Pulmonary artery endothelial cell (primary cell): Measurements from ENCODE around the gene DPF3. TPM values are rescaled to one million over a fixed set of nuclear protein-coding genes. Genes with fewer than 3 reads are reported as not detected.

Source experiments
- DNase-seq: peaks from one replicate; pipeline ENCODE4 v3.0.0-alpha.2; 2011; ENCODE audit warnings: low read depth, low spot score
- total RNA-seq: library from RNA; depleted of rRNA; stranded (reverse); fragments of >200 nt; gene quantifications from 2 replicates; pipeline ENCODE4 v1.2.3, GENCODE V29; 2014

The DPF3 gene
- total RNA-seq, 1 donor from 2014 or later = 7.6 TPM

GRCh38 chr14:72742838-72743195 is 151.1 kb downstream of the DPF3 start:
- no peak for DNase-seq

GRCh38 chr14:72742118-72742837 is 151.6 kb downstream of the DPF3 start:
- no peak for DNase-seq

GRCh38 chr14:72741826-72742117 is 152.1 kb downstream of the DPF3 start:
- DNase-seq = no peak

GRCh38 chr14:72740966-72741825 is 152.7 kb downstream of the DPF3 start:
- DNase-seq = no peak

- no peak for DNase-seq
Observed at GRCh38 chr14:72740504-72740961, 153.4 kb downstream of the DPF3 start.

- DNase-seq = no peak
Observed at GRCh38 chr14:72739446-72740405, 154.2 kb downstream of the DPF3 start.

- DNase-seq = no peak
Observed at GRCh38 chr14:72738161-72738611, 155.7 kb downstream of the DPF3 start.

GRCh38 chr14:72737560-72737943 is 156.3 kb downstream of the DPF3 start:
- no peak for DNase-seq

- no peak for DNase-seq
Observed at GRCh38 chr14:72736786-72737559, 156.9 kb downstream of the DPF3 start.

- DNase-seq = no peak
Observed at GRCh38 chr14:72736308-72736707, 157.6 kb downstream of the DPF3 start.

GRCh38 chr14:72732022-72732780 is 161.7 kb downstream of the DPF3 start:
- DNase-seq = no peak

- DNase-seq = no peak
Observed at GRCh38 chr14:72731252-72732020, 162.5 kb downstream of the DPF3 start.

GRCh38 chr14:72730468-72730867 is 163.4 kb downstream of the DPF3 start:
- DNase-seq = no peak

GRCh38 chr14:72726444-72726843 is 167.5 kb downstream of the DPF3 start:
- DNase-seq = no peak

GRCh38 chr14:72723858-72724530 is 169.9 kb downstream of the DPF3 start:
- no peak for DNase-seq

- DNase-seq = no peak
Observed at GRCh38 chr14:72722201-72722785, 171.6 kb downstream of the DPF3 start.

- DNase-seq = no peak
Observed at GRCh38 chr14:72721083-72721482, 172.8 kb downstream of the DPF3 start.

- DNase-seq = no peak
Observed at GRCh38 chr14:72717220-72717619, 176.7 kb downstream of the DPF3 start.
